ENCODE results near the gene ZNF746. TPM values are rescaled to one million over a fixed set of nuclear protein-coding genes. Genes with fewer than 3 reads are reported as not detected.

ZNF746 gene
- polyA plus RNA-seq, 1 donor = 9.3 TPM

GRCh38 chr7:149422914-149423301, 74.7 kb downstream of the ZNF746 start:
- DNase-seq = no peak

Other genes with a start within 250 kb of the ZNF746 start
- gene ZNF783, start 235.6 kb downstream of the ZNF746 start, polyA plus RNA-seq (ENCODE audit: insufficient read length) = 14.1 TPM
- 11.2 TPM for gene ZNF777, start 36.7 kb downstream of the ZNF746 start, polyA plus RNA-seq (ENCODE audit: insufficient read length)